NCI-H187 treated with DMSO at 0.1 percent for 48 hours (cell line): ENCODE results near the gene RBM20.
"Not testable (repeated sequence)": the region's sequence is repeated elsewhere in the genome, so short reads cannot be mapped to it uniquely, and the experiment has no call there.

Experiments used
- DNase-seq: peaks from one replicate; lab custom pipeline; 2025; lab: John Stamatoyannopoulos, UW

The RBM20 gene

GRCh38 chr10:110643653-110644597 is at the start of gene RBM20:
Gene RBM20, plus strand, starts transcription at chr10:110644336. Its CDS starts 119 bp downstream, at chr10:110644455.
- DNase-seq = no peak

- DNase-seq = no peak
These were observed 46.7 kb upstream of the RBM20 start for GRCh38 chr10:110597476-110597875.

- DNase-seq = no peak
These were observed 43.5 kb upstream of the RBM20 start for GRCh38 chr10:110600487-110601101.

- no peak for DNase-seq
These were observed 42.6 kb upstream of the RBM20 start for GRCh38 chr10:110601581-110601980.

GRCh38 chr10:110608087-110608486 is 36.0 kb upstream of the RBM20 start:
- DNase-seq = no peak

- DNase-seq = peak; percentile 52
These were observed 34.5 kb upstream of the RBM20 start for GRCh38 chr10:110609605-110610004.

- no peak for DNase-seq
These were observed 33.8 kb upstream of the RBM20 start for GRCh38 chr10:110610308-110610774.

- DNase-seq = not testable (repeated sequence)
These were observed 33.4 kb upstream of the RBM20 start for GRCh38 chr10:110610781-110611180.

GRCh38 chr10:110612087-110612486 is 32.0 kb upstream of the RBM20 start:
- no peak for DNase-seq

GRCh38 chr10:110612629-110613028 is 31.5 kb upstream of the RBM20 start:
- no peak for DNase-seq

- no peak for DNase-seq
These were observed 30.7 kb upstream of the RBM20 start for GRCh38 chr10:110613341-110613995.

- DNase-seq = no peak
These were observed 30.1 kb upstream of the RBM20 start for GRCh38 chr10:110613996-110614495.

GRCh38 chr10:110615057-110615747 is 28.9 kb upstream of the RBM20 start:
- DNase-seq = no peak

GRCh38 chr10:110616493-110617033 is 27.6 kb upstream of the RBM20 start:
- DNase-seq = no peak

- DNase-seq = no peak
These were observed 26.5 kb upstream of the RBM20 start for GRCh38 chr10:110617425-110618229.

GRCh38 chr10:110618230-110618610 is 25.9 kb upstream of the RBM20 start:
- no peak for DNase-seq

- no peak for DNase-seq
These were observed 24.4 kb upstream of the RBM20 start for GRCh38 chr10:110619514-110620397.

- no peak for DNase-seq
These were observed 23.8 kb upstream of the RBM20 start for GRCh38 chr10:110620398-110620719.

- DNase-seq = not testable (repeated sequence)
These were observed 20.8 kb upstream of the RBM20 start for GRCh38 chr10:110623316-110623715.
